Sigmoid colon (tissue), 4 donors: ENCODE results near the gene CUEDC1.

Source experiments
- CTCF ChIP-seq, 4 experiments: fragments of 450-650 bp in 3 of 4; fragments of 200-600 bp in 1 of 4; IDR thresholded peaks; one replicate each; pipeline ENCODE4 v1.5.1; 2016 to 2019; ENCODE audit warnings: antibody characterized with exemption in 4 of 4, mild to moderate bottlenecking in 3 of 4, moderate library complexity in 2 of 4
- EP300 ChIP-seq, 4 donors: sonication (generic); formaldehyde crosslinking; IDR thresholded peaks; one replicate each; pipeline ENCODE4 v1.6.1; 2017; ENCODE audit warnings: antibody characterized with exemption in 4 of 4
- POLR2A ChIP-seq, 2 donors: fragments of 450-650 bp; IDR thresholded peaks; one replicate each; pipeline ENCODE4 v1.6.1; 2016; ENCODE audit warnings: antibody characterized with exemption in 2 of 2, mild to moderate bottlenecking in 2 of 2, moderate library complexity in 2 of 2
- POLR2AphosphoS5 ChIP-seq, 4 donors: sonication (generic); formaldehyde crosslinking; IDR thresholded peaks; one replicate each; pipeline ENCODE4 v1.6.1; 2017; ENCODE audit warnings: antibody characterized with exemption in 4 of 4

GRCh38 chr17:57875290-57876022 is 79.8 kb downstream of the CUEDC1 start:
- peak in 3 of 4 experiments; percentile 27 to 53 (median 46) for TF ChIP-seq CTCF (IDR thresholded peaks at IDR 0.05)
- no peak for TF ChIP-seq POLR2A (IDR thresholded peaks at IDR 0.05)
- peak in 3 of 4 donors; percentile 64 to 82 (median 67) for TF ChIP-seq POLR2AphosphoS5 (IDR thresholded peaks at IDR 0.05)
- TF ChIP-seq EP300 (IDR thresholded peaks at IDR 0.05): peak in 2 of 4 donors; percentile 58 to 75
